Measurements from ENCODE around the gene TCF19. TPM values are rescaled to one million over a fixed set of nuclear protein-coding genes. Genes with fewer than 3 reads are reported as not detected.
A peak's percentile ranks its signal among the peaks of the same experiment; 100 is the strongest.
"Not testable (repeated sequence)": the region's sequence is repeated elsewhere in the genome, so short reads cannot be mapped to it uniquely, and the experiment has no call there.

Gene TCF19
- total and polyA plus RNA-seq, 10 of the 15 experiments (the other 5 are each of a cell fraction or from before 2014, with no cell fraction given): 7.7 to 103 (median 53.3) TPM

DNA sequence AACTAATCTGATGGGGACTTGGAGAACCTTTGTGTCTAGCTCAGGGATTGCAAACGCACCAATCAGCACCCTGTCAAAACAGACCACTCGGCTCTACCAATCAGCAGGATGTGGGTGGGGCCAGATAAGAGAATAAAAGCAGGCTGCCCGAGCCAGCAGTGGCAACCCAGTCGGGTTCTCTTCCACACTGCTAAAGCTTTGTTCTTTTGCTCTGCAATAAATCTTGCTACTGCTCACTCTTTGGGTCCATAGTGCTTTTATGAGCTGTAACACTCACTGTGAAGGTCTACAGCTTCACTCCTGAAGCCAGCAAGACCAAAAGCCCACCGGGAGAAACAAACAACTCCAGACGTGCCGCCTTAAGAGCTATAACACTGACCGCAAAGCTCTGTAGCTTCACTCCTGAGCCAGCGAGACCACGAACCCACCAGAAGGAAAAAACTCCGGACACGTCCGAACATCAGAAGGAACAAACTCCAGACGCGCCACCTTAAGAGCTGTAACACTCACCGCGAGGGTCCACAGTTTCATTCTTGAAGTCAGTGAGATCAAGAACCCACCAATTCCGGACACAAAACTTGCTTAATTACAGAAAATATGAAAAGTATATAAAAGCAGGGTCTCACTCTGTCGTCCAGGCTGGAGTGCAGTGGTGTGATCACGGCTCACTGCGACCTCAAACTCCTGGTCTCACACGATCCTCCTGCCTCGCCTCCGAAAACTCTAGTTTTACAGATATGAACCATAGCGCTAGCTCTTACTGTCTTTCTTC is 38.0 kb downstream of the TCF19 start:
- ATAC-seq; DNase-seq (ENCODE audit: low read depth, low spot score); FAIRE-seq; H3K27me3 ChIP-seq (replicated peaks in 1 of 2; ENCODE audit: control insufficient read depth in 2 of 2, insufficient read depth in 2 of 2, low read length in 1 of 2); H3K4me1 ChIP-seq (ENCODE audit: control insufficient read depth, insufficient read depth, low read length); H4K20me1 ChIP-seq (ENCODE audit: control insufficient read depth, insufficient read depth); H3K36me3 ChIP-seq (ENCODE audit: control insufficient read depth in 2 of 2, insufficient read depth in 2 of 2, low read length in 1 of 2); H3K9ac ChIP-seq (ENCODE audit: control insufficient read depth, insufficient read depth, low read length); H3K9me3 ChIP-seq (replicated peaks; ENCODE audit: control insufficient read depth, insufficient read depth, low read length); BruUV-seq (replicated peaks): not testable (repeated sequence)
- Histone ChIP-seq H2AFZ (ENCODE audit: control insufficient read depth, low read depth, low read length) (peak overlapping the region; percentile 29; the same call in 1 of the 2 replicates), H3K27ac (ENCODE audit: control insufficient read depth, insufficient read depth) (peak overlapping the region; percentile 97), H3K79me2 (ENCODE audit: control insufficient read depth, insufficient read depth, low read length) (peaks cover 27% of the 10 kb centered on the region), H3K4me2 (ENCODE audit: control insufficient read depth, insufficient read depth) (peak overlapping the region; percentile 65; the same call in 1 of the 2 replicates), H3K4me3 (peak overlapping the region; percentile 43; the same call in 1 of the 2 replicates)
- in situ Hi-C loops (cut with MboI) (loop anchor here (5.0 kb wide), 2 partner anchors 71 to 171 kb away; no protein-coding TSS in a partner anchor), intact Hi-C loops (cut with micrococcal nuclease; ENCODE audit: unreplicated experiment) (loop anchor here (1.0 to 2.0 kb wide), 2 partner anchors 76 to 171 kb away; partner anchors contain the start of gene HLA-C)
- ChIA-PET RAD21 (ENCODE audit: unreplicated experiment) (interaction anchor here (0.6 to 5.4 kb wide), 10 partner anchors 31 to 314 kb away, joined by 3 to 84 read pairs (median 4); partner anchors contain the start of gene CCHCR1), SMC1A (ENCODE audit: uncharacterized antibody, unreplicated experiment) (interaction anchor here (0.6 to 2.8 kb wide), 16 partner anchors 12 to 201 kb away, joined by 3 to 35 read pairs (median 4); partner anchors contain the start of gene PSORS1C2), POLR2A (interaction anchor here (0.6 to 2.2 kb wide), 5 partner anchors 36 to 410 kb away, joined by 4 to 9 read pairs (median 5); no protein-coding TSS in a partner anchor), CTCF (interaction anchor here (0.7 to 14.6 kb wide), 29 partner anchors 10 to 204 kb away, joined by 3 to 326 read pairs (median 3); partner anchors contain the start of gene PSORS1C2)
- WGBS (ENCODE audit: insufficient coverage, insufficient replicate concordance, low lambda C conversion rate, missing lambda C conversion rate): 59% methylated on average over 25 of the region's 25 CpGs
- peak; percentile 45; the same call in 1 of the 2 replicates for TF ChIP-seq NFYB (IDR thresholded peaks at IDR 0.05; ENCODE audit: insufficient read depth, low read depth, low read length)

All from GM12878 (cell line).